Esophagus muscularis mucosa (tissue), 4 donors: Measurements from ENCODE around the gene SDHB.

Experiments used
- EP300 ChIP-seq: sonication (generic); formaldehyde crosslinking; IDR thresholded peaks from one replicate; pipeline ENCODE4 v1.6.1; 2017; ENCODE audit warnings: antibody characterized with exemption
- POLR2A ChIP-seq: fragments of 450-650 bp; IDR thresholded peaks from one replicate; pipeline ENCODE4 v1.6.1; 2017; ENCODE audit warnings: antibody characterized with exemption, moderate library complexity, mild to moderate bottlenecking, low read depth
- POLR2AphosphoS5 ChIP-seq, 2 donors: sonication (generic); formaldehyde crosslinking; IDR thresholded peaks; one replicate each; pipeline ENCODE4 v1.6.1; 2017; ENCODE audit warnings: antibody characterized with exemption in 2 of 2
- TF ChIP-seq, protein P1 (sequence below), 3 experiments: fragments of 200-600 bp in 2 of 3; fragments of 450-650 bp in 1 of 3; sonication (generic) in 2 of 3; IDR thresholded peaks; one replicate each; pipeline ENCODE4 v1.5.1; 2017 to 2019; ENCODE audit warnings: antibody characterized with exemption in 3 of 3, mild to moderate bottlenecking in 2 of 3, moderate library complexity in 1 of 3

DNA sequence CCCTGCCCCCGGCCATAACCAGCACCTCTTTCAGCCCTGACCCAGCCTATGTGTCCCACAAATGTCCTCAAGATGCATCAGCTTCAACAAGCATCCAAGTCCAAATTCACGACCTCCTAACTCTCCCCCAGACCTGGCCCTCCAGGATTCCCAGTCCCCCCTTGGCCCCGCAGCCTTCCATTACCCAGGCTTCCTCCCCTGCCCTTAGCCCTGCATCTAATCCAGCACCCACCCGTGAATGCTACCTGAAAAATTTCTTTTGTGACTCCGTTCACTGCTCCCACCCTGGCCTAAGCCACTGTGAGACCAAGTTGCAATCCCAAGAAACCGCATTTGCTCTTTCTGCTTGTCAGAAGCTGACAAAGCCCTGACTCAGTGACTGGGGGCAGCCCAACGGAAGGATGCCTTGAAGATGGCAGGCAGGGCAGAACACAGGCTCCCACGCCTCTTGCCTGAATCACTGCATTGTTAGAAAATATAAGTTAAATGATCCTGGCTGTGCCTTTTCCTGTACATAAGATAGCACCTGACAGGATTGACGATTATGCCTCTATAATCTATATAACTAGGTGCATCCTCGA is 72.5 kb downstream of the SDHB start:
- TF ChIP-seq, protein P1, sequence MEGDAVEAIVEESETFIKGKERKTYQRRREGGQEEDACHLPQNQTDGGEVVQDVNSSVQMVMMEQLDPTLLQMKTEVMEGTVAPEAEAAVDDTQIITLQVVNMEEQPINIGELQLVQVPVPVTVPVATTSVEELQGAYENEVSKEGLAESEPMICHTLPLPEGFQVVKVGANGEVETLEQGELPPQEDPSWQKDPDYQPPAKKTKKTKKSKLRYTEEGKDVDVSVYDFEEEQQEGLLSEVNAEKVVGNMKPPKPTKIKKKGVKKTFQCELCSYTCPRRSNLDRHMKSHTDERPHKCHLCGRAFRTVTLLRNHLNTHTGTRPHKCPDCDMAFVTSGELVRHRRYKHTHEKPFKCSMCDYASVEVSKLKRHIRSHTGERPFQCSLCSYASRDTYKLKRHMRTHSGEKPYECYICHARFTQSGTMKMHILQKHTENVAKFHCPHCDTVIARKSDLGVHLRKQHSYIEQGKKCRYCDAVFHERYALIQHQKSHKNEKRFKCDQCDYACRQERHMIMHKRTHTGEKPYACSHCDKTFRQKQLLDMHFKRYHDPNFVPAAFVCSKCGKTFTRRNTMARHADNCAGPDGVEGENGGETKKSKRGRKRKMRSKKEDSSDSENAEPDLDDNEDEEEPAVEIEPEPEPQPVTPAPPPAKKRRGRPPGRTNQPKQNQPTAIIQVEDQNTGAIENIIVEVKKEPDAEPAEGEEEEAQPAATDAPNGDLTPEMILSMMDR (IDR thresholded peaks at IDR 0.05): no peak
- no peak for TF ChIP-seq POLR2AphosphoS5 (IDR thresholded peaks at IDR 0.05)
- TF ChIP-seq POLR2A: no peak
- TF ChIP-seq EP300: no peak
